HG03571 (cell line): ENCODE results near the gene TRAF3IP3.
A peak's percentile ranks its signal among the peaks of the same experiment; 100 is the strongest.

Experiments used
- ATAC-seq: cut with Tn5 transposase; IDR thresholded peaks from one replicate; pipeline ENCODE4 v1.9.1; 2021; ENCODE audit not compliant: unreplicated experiment

TRAF3IP3 gene

GRCh38 chr1:209766051-209766450 lies 10.2 kb downstream of the TRAF3IP3 start:
- no peak for ATAC-seq

GRCh38 chr1:209767096-209767495 lies 11.2 kb downstream of the TRAF3IP3 start:
- ATAC-seq, result no peak

- no peak for ATAC-seq
Measured at GRCh38 chr1:209767706-209768105, 11.9 kb downstream of the TRAF3IP3 start.

GRCh38 chr1:209768354-209768774 lies 12.5 kb downstream of the TRAF3IP3 start:
- peak; percentile 83 for ATAC-seq

GRCh38 chr1:209769171-209769904 lies 13.5 kb downstream of the TRAF3IP3 start:
- peak; percentile 79 for ATAC-seq

- ATAC-seq, result no peak
Measured at GRCh38 chr1:209769971-209770370, 14.1 kb downstream of the TRAF3IP3 start.

- no peak for ATAC-seq
Measured at GRCh38 chr1:209770636-209771415, 15.0 kb downstream of the TRAF3IP3 start.

GRCh38 chr1:209772126-209772525 lies 16.3 kb downstream of the TRAF3IP3 start:
- ATAC-seq, result no peak

- peak; percentile 63 for ATAC-seq
Measured at GRCh38 chr1:209774592-209774991, 18.7 kb downstream of the TRAF3IP3 start.

GRCh38 chr1:209775678-209776077 lies 19.8 kb downstream of the TRAF3IP3 start:
- no peak for ATAC-seq

GRCh38 chr1:209777587-209777986 lies 21.7 kb downstream of the TRAF3IP3 start:
- no peak for ATAC-seq

- ATAC-seq, result no peak
Measured at GRCh38 chr1:209778102-209778501, 22.2 kb downstream of the TRAF3IP3 start.

GRCh38 chr1:209780268-209780667 lies 24.4 kb downstream of the TRAF3IP3 start:
- ATAC-seq, result no peak

GRCh38 chr1:209783386-209783785 lies 27.5 kb downstream of the TRAF3IP3 start:
- no peak for ATAC-seq

- ATAC-seq, result peak; percentile 98
Measured at GRCh38 chr1:209784265-209785169, 28.7 kb downstream of the TRAF3IP3 start, which contains the start of gene C1orf74. Gene C1orf74 (minus strand): TSS chr1:209784559. CDS start chr1:209783634, 925 bp downstream.

- ATAC-seq, result no peak
Measured at GRCh38 chr1:209785592-209785991, 29.7 kb downstream of the TRAF3IP3 start.

GRCh38 chr1:209786146-209786545 lies 30.3 kb downstream of the TRAF3IP3 start:
- ATAC-seq, result no peak

GRCh38 chr1:209787551-209787950 lies 31.7 kb downstream of the TRAF3IP3 start:
- ATAC-seq, result no peak

GRCh38 chr1:209789245-209789644 lies 33.4 kb downstream of the TRAF3IP3 start:
- ATAC-seq, result no peak

- ATAC-seq, result no peak
Measured at GRCh38 chr1:209790286-209791193, 34.7 kb downstream of the TRAF3IP3 start.
